ENCODE data around the gene IRAK2.
A peak's percentile ranks its signal among the peaks of the same experiment; 100 is the strongest.

Gene IRAK2

DNA sequence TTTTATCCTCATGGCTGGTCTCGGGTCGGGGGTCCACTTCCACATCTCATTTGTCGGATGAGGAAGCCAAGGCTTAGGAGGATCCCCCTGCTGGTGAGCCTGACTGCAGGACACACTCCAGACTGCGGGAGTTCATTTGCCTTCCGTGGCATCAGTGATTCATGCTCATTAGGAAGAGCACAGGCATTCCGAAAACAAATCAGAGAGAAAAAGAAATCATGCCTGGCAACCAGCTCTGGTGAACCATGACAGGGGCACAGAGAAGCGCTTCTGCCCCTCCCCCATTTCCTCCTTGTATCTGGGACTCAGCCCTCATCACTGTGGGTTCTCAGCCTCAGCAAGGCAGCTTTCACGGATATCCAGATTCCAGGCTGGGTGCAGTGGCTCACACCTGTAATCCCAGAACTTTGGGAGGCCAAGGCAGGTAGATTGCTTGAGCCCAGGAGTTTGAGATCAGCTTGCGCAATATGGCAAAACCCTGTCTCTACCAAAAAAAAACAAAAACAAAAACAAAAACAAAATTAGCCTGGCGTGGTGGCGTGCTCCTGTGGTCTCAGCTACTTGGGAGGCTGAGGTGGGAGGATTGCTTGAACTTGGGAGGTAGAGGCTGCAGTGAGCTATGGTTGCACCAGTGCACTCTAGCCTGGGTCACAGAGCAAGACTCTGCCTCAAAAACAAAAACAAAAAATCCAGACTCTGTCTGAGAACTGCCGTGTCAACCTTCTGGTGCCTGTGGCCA is 28.4 kb downstream of the IRAK2 start:
- DNase-seq: no peak

DNA sequence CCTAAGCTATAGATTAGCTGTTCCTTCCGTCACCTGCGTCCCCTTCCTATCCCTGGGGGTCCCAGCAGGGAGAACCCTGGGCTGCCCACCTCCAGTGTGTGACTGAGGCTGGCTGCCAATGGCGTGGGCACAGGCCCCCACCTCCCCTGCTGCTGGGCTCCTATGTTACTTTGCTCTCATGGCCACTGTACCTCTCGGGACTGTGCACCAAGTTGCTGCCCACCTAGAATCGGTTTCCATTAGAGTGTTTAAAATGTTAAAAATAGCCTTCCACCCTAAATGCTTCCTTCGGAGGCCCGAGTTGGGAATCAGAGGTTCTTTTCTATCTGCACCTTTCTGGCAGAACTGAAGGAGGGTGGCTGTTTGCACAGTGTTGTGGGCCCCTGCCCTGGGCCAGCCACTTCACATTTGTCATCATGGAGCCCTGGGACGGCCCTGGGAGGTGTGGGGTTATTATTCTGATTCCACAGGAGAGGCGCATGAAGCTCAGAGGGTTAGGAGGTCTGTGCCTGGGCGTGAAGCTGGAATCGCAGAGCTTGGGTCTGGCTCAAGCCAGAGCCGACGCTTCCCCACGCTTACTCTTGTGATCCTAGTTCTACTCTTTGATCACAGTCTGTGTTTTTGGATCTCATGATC is 29.1 kb downstream of the IRAK2 start:
- DNase-seq: no peak

DNA sequence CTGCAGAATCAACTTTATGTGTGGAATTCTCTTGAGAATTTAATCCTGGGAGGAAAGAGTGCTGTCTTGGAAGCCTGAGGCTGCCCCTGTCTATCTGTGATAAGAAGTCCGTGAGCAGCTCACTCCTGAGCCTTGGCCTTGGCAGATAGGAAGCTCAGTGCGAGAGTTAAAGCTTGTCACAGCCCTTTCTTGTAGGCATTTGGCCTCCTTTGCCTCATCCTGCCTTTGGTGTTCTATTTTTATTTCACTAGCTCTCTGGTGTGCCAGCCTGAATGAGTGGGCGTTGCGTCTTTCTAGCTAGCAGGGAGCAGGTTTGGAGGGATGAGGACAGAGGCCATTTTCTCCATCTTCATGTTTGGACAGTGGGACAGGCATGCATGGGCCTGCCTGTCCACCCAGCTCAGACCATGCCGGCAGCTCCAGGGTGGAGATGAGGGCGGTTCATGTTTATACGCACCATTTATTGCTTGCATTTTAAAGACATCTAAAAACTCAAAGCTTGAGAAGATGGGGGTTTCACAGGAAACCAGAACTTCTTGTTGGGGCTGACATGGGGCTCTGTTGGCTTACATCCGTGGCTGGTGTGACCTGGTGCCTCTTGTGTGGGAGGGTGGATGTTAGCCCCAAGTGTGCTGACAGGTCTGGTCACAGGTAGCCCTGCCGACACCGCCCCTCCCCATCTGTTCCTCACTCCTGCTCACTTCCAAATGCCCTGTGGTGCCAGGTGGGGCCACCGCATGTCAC is 29.8 kb downstream of the IRAK2 start:
- no peak for DNase-seq

DNA sequence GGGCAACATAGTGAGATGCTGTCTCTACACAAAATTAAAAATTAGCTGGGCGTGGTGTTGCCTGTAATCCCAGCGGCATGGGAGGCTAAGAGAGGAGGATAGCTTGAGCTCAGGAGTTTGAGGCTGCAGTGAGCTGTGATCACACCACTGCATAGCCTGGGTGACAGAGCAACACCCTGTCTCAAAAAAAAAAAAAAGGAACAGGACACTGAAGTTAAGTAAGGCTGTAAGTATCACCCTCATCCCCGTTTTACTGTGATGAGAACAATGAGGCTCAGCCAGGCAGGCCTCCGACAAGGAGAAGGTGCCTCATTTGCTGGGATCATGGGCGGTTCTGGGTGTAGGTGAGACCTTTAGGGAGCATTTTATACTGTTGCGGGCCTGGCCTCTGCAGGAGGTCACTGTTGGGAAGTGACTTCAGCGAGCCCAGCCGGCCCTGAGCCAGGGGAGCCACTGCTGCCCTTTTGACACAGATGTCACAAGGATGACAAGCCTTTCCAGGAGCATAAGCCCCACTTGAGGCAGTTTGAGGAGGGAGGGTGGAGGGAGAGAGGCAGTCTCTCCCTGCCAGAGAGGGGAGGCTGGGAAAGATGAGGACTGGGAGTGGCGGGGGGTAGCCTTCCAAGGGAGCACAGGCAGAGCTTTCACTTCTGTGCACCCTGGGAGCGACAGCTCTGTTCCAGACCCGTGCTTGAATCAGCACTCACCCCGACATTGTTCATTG is 30.8 kb downstream of the IRAK2 start:
- DNase-seq: no peak

DNA sequence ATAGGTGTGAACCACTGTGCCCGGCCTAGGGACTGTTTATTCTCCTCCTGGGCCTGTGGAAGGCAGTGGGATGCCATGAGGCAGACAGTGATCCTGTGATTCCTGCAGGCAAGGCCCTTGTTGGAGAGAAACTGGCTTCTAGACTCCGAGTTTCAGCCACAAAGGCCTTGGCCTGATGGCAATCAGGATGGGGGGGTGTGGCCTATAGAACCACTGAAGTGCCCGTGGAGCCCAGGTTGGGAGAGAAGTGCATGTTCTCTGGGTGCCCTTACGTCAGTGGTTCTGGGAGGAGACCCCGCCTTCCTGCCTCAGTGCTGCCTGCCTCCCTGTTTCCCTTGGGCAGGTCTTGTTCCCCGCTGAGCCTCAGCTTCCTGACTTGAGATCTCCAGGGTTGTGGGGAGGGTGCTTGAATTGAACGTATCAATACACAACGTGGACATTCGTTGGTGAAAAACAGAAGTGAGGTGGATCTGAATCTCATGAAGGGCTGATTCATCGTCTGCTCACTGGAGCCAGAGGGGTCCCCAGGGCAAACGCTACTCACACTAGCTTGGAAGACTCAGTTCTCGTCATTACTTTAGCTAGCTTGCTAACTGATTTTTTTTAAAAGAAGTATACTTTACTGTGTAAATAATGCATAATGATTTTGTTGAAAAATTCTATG is 31.8 kb downstream of the IRAK2 start:
- no peak for DNase-seq

DNA sequence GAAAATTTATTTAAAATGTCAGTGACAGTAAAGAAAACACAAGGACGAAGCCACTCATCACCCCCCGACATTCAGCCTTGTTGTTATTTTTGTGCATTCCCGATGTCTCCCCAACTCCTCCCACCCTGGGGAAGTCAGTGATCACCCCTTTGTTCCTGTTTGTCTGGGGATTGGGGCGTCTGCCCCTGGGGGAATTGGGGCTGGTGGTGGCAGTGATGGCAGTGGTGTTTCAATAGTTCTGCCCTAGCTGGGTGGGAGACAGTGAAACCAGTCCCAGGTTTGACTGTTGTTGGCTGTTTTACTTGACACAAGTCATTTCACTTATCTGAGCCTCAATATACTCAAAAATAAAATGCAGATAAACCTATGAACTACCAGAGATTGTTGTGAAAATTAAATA is 33.5 kb downstream of the IRAK2 start:
- DNase-seq: no peak

DNA sequence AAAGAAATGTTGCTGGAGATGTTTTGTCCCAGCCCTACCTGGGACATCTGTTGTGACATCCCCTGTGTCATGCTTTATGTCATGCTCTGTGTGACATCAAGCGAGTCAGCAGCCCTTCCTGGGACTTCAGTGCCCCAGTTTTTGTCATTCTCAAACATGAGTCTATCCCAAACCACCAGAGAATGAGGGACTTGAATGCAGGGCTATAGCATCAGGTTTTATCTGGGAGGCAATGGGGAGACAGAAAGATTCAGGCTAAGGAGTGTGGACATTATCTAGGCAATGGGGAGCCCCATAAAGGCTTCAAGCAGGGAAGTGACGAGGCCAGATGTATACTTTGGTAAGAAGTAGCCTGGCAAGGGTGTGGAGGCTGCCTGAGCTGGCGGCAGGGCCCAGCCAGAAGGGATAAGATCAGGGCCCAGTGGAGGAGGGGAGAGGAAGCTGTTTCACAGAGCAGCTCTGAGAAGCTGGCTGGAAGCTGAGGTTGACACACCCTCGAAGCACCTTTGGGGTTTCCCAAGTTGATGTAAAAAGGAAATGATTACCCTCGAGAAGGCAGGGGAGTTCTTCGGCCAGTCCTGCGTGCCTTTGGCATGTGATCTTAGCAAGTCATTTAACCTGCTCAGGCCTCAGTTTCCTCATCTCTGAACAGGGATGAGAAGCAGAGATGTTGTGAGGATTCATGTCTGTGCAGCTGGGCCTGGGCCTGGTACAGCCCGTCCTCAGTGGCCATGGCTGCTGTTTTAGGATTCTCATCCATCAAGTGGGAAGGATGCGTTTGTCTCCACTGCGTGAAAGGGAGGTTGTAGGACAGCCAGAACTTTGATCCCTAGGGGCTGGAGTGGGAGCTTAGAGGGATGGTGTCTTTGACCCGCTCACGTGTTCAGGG is 34.3 kb downstream of the IRAK2 start:
- DNase-seq: no peak

DNA sequence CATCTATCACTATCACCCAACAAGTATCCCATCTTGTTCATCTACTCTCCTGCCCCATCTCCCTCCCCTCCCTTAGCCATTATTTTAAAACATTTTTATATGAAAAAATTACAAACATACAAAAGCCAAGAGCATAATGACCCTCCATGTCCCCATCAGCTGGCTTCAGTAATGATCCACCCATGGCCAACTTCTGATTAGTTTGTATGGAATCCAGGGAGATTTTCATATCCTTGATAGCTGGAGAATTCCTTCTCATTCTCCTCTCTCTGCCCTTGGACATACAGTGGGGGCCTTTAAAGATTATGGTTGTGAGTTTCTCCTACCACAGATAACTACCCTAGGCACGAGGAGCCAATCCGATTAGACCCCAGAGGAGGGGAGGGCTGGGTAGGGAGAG is 40.2 kb downstream of the IRAK2 start:
- DNase-seq: no peak

DNA sequence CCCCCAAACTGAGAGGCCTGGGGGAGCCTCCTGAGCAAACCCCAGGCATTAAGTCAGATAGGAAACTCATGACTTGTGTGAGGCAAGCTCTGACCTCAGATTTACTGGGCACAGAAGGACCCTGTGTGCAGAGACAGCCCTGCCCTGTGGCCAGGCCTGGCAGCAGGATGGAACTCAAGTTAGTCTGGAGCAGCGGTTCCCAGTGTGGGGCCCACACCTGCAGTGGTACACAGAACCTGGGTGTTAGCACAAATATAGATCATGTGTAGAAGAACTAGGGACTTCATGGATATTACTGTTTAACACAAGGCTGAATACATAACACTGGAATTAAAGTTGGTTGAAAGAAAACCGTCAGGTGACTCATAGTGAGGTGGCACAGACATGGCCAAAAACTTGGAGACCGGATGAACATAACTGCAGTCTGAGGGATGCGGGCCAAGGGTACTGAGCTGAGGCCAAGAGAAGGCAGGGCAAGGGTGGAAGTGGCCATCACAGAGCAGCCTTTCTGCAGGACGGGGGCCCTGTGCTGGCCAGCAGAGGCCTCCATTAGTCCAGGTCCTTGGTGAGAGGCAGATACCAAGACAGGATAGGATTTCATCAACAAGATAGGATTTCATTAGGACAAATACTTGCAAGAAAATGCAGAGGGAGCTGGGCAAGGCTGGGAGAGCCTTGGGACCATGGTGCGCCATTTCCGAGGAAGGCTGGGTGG is 40.9 kb downstream of the IRAK2 start:
- DNase-seq: no peak

DNA sequence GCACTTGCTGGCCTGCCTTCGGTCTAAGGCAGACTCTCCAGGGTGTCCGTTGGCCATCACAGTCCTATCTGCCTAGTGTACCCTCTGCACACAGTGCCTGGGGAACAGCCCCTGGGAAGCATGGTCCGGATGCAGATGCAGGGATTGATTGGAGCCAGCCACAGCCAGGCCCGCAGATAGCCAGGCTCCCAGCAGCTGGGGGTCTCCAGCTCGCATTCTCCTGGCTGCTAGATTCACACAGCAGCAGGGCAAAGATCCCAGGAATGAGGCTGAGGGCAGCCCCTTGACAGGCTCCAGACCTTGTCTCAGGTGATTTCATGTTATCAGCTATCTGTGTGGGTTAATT is 41.4 kb downstream of the IRAK2 start:
- DNase-seq: no peak

DNA sequence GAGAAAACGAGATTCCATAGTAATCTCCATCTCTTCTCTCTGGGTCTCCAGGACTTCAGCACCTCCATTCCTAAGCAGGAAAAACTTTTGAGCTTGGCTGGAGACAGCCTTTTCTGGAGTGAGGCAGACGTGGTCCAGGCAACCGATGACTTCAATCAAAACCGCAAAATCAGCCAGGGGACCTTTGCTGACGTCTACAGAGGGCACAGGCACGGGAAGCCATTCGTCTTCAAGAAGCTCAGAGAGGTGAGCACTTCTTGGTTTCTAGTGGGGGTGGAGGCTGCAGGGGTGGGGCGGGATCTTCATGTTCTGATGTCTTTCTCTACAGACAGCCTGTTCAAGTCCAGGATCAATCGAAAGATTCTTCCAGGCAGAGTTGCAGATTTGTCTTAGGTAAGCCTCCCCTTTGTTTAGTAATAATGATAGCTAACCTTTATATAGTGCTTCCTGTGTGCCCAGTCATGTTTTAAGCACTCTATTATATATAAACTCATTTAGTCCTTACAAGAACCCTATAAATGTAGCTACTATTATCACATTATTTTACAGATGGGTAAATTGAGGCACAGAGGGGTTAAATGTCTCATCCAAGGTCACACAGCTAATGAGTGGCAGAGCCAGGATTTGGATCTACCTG is 48.6 kb downstream of the IRAK2 start:
- DNase-seq: no peak

DNA sequence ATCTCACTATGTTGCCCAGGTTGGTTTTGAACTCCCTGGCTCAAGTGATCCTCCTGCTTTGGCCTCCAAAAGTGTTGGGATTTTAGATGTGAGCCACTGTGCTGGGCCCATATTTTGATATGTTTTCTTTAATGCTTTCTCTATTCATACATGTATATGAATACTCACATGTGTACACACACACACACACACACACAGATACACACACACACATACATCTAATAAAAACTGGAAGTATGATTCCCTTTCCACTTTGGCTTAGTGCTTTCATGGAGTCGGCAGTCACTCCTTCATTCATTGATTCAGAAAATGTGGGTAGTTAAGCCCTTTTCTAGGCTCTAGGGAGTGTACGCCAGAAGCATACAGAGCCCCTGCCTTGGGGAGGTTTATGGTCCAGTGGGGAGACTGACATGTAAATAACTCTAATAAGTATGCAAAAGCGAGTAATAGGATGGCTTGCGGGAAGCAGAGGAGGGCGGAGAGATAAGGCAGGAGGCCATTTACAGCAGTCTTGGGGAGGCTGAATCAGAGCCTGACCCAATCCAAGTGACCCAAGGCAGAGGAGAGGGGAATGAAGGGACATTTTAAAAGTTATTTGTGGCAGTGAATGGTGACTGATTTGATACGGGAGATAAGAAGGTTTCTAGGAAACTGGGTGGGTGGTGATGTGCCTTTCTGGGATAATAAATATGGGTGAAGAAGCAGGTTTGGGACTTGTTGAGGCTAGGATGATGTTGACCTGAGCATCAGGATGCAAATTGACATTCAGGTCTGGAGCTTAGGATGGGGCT is 51.1 kb downstream of the IRAK2 start:
- DNase-seq: no peak

DNA sequence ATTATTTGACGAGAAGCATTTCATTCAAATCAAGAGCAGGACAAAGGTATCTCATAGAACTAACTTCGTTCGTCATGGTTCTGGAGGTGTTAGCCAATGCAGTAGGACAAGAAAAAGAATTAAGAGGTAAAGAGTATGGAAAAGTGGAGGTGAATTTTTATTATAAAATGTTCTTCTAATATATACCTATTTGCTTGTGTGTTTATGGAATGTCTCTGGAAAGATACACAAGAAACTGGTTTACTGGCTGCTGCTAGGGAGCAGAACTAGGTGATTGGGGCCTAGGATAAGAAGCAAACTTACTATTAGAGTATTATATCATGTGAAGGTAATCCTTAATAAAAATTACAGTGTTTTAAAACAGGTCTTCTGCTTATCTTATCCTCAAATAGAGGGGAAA is 52.6 kb downstream of the IRAK2 start:
- no peak for DNase-seq

DNA sequence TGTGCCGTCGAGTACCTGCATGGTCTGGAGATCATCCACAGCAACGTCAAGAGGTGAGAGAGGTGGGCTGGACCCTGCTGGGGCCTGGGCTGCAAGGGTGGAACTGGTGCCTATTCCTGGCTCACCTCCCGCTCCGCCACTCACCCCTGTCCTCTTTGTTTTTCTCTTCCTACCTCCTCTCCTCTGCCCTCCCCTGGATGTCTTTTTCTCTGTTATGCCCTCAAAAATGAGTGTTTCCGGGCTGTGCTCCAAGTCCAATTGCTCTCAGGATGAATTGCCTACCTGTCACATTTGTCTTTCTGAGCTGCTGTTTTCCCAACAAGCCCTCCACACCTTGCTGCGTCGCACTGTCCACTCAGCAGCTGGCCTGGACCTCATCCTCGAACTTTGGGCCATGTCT is 55.0 kb downstream of the IRAK2 start:
- DNase-seq: peak; percentile 18

DNA sequence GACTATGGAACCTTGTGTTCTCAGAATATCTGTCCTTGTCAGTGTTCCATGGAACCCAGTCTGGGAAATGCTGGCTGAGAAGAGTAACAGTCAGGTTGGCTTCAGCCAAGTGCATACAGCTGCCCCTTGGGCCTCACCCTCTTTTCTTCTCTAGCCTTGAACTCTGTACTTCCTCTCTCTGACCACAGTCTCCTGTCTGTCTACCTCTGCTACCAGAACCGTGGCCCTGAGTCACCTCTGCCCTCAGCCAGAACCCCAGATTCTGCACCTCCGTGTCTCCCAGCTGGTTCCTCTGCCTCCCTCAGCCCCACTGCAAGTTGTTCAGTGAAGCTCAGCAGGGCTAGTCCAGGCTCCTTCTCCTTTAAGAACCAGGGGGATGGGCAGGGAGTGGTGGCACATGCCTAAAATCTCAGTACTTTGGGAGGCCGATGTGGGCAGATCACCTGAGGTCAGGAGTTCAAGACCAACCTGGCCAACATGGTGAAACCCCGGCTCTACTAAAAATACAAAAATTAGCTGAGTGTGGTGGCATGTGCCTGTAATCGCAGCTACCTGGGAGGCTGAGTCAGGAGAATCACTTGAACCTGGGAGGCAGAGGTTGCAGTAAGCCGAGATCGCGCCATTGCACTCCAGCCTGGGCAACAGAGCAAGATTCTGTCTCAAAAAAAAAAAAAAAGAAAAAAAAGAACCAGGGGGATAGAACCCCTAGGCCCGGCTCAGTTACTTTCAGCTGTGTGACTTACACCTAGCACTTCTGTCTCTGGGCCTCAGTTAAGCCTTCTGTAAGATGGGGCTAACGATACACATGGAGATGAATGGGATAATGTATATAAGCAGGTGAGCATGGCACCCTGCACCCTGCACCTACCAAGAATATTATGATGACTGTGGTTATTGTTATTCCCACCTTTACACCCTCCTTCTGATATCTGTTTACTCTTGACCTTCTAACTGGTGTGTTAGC is 59.2 kb downstream of the IRAK2 start:
- DNase-seq: no peak

DNA sequence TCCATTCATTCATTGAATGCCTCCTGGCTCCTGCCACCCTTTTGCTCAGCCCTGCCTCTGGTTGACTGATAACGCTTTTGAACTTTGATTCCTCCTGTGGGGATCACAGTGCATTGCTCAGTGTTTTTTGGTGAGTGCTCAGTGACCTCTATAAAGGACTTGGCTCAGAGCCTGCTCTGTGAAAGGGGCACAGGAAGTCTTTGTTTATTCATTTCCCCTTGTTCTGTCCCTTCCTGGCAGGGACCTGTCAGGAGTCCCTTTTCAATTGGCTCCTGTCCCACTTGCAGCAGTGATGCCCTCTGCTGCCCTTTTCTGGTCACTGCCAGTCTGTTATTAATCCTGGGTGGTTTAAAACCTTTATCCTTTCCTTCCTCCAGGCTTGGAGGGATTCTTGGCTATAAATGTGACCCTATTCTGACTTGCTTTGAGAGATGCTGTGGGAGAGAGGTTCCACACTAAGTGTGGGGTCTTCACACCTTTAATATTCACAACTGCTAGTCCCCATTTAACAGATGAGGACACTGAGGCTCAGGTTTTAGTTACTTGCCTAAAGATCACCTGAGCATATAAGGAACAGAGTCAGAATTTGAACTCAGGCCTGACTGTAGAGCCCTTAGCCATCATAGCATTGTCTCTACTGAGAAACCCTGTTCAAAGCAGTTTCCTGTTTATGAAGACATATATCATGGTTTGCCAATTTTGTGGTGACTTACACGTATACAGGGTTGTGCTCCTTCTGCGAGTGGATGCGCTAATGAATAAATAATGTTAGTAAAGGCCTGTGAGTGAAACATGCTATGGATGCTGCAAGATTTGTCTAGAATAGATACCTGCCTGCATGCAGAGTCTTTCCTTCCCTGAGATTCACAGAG is 60.3 kb downstream of the IRAK2 start:
- DNase-seq: peak; percentile 23

DNA sequence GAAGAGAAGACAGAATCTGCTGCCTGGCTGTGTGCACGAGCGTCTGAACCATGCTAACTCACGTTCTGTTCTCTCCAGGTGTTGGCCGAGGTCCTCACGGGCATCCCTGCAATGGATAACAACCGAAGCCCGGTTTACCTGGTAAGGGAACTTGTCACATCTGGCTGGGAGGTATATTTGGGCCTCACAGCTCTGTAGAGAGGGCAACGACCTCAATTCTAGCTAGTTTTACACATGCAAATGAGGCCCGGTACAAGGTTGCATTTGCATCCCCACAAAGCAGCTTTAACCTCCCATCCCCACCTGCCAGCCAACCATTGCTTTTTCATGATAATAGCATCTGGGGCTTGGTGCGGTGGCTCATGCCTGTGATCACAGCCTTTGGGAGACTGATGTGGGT is 61.6 kb downstream of the IRAK2 start:
- no peak for DNase-seq
